GM23338 (cell line): ENCODE measurements around the gene CCDC73. TPM values are rescaled to one million over a fixed set of nuclear protein-coding genes. Genes with fewer than 3 reads are reported as not detected.
A peak's percentile ranks its signal among the peaks of the same experiment; 100 is the strongest.

ENCODE experiments used
- ATAC-seq: fragments of 200-7000 bp; cut with Tn5 transposase; 3 replicates; pipeline ENCODE4 v1.9.1; 2020
- DNase-seq: peaks from one replicate; pipeline ENCODE4 v3.0.0-alpha.2; 2015; ENCODE audit warnings: low spot score
- H2AFZ ChIP-seq: fragments of 200-600 bp; sonication (generic); 2 replicates; pipeline ENCODE4 v1.8.0; 2016; ENCODE audit warnings: antibody characterized with exemption, mild to moderate bottlenecking, moderate library complexity
- H3F3A ChIP-seq: fragments of 200-600 bp; sonication (generic); replicated peaks from 2 replicates; pipeline ENCODE4 v1.8.0; 2017; ENCODE audit warnings: antibody characterized with exemption, mixed run types, low read depth
- H3K27ac ChIP-seq: fragments of 200-600 bp; sonication (generic); 2 replicates; pipeline ENCODE4 v1.6.1; 2016; ENCODE audit warnings: low read depth
- H3K27me3 ChIP-seq: fragments of 200-600 bp; sonication (generic); 2 replicates; pipeline ENCODE4 v1.8.0; 2016; ENCODE audit warnings: mild to moderate bottlenecking, mixed run types, moderate library complexity; ENCODE audit not compliant: insufficient read depth
- H3K36me3 ChIP-seq: fragments of 200-600 bp; sonication (generic); 2 replicates; pipeline ENCODE4 v1.8.0; 2016; ENCODE audit warnings: mild to moderate bottlenecking; ENCODE audit not compliant: insufficient read depth
- H3K4me1 ChIP-seq: fragments of 200-600 bp; sonication (generic); 2 replicates; pipeline ENCODE4 v1.8.0; 2016; ENCODE audit warnings: mild to moderate bottlenecking, moderate library complexity; ENCODE audit not compliant: insufficient read depth
- H3K4me2 ChIP-seq: fragments of 200-600 bp; sonication (generic); 2 replicates; pipeline ENCODE4 v1.7.1; 2017; ENCODE audit warnings: mixed run types
- H3K4me3 ChIP-seq: fragments of 200-600 bp; sonication (generic); 2 replicates; pipeline ENCODE4 v1.6.1; 2016; ENCODE audit warnings: mixed run types
- H3K79me2 ChIP-seq: fragments of 200-600 bp; sonication (generic); replicated peaks from 2 replicates; pipeline ENCODE4 v1.8.0; 2017; ENCODE audit warnings: mild to moderate bottlenecking; ENCODE audit not compliant: insufficient read depth
- H3K9me2 ChIP-seq: fragments of 200-600 bp; sonication (generic); 2 replicates; pipeline ENCODE4 v1.8.0; 2017; ENCODE audit not compliant: insufficient read depth
- H4K20me1 ChIP-seq: fragments of 200-600 bp; sonication (generic); replicated peaks from 2 replicates; pipeline ENCODE4 v1.8.0; 2017; ENCODE audit warnings: mild to moderate bottlenecking; ENCODE audit not compliant: insufficient read depth
- H3K27ac Mint-ChIP-seq: 2 replicates; pipeline ENCODE4 v1.8.0; 2020; ENCODE audit warnings: inconsistent platforms, mild to moderate bottlenecking, moderate library complexity, mixed read lengths
- H3K27me3 Mint-ChIP-seq: 3 replicates; pipeline ENCODE4 v1.8.0; 2022; ENCODE audit warnings: low read depth, mild to moderate bottlenecking, moderate library complexity, mixed read lengths, inconsistent platforms; ENCODE audit not compliant: insufficient read depth, poor library complexity
- H3K36me3 Mint-ChIP-seq: 3 replicates; pipeline ENCODE4 v1.8.0; 2021; ENCODE audit warnings: low read depth, mild to moderate bottlenecking, inconsistent platforms, moderate library complexity, mixed read lengths
- H3K4me1 Mint-ChIP-seq: 3 replicates; pipeline ENCODE4 v1.8.0; 2020; ENCODE audit warnings: mild to moderate bottlenecking, inconsistent platforms, mixed read lengths
- H3K4me3 Mint-ChIP-seq: 3 replicates; pipeline ENCODE4 v1.8.0; 2021; ENCODE audit warnings: moderate library complexity, mild to moderate bottlenecking, inconsistent platforms, mixed read lengths
- H3K9me3 Mint-ChIP-seq: 3 replicates; pipeline ENCODE4 v1.8.0; 2020; ENCODE audit warnings: moderate library complexity, mild to moderate bottlenecking, inconsistent platforms, mixed read lengths
- CREB1 ChIP-seq: fragments of 250-450 bp; sonication (Bioruptor Pico); IDR thresholded peaks from 2 replicates; pipeline ENCODE4 v1.5.0; 2020; ENCODE audit warnings: low read depth, mild to moderate bottlenecking, moderate library complexity
- EZH2 ChIP-seq: fragments of 200-600 bp; sonication (generic); IDR thresholded peaks from one replicate; pipeline ENCODE4 v1.8.0; 2017; ENCODE audit warnings: antibody characterized with exemption, mild to moderate bottlenecking, low read depth; ENCODE audit not compliant: unreplicated experiment
- EZH2phosphoT487 ChIP-seq: fragments of 200-600 bp; sonication (generic); IDR thresholded peaks from one replicate; pipeline ENCODE4 v1.8.1; 2018; ENCODE audit warnings: antibody characterized with exemption; ENCODE audit not compliant: unreplicated experiment
- JUNB ChIP-seq: IDR thresholded peaks from one replicate; pipeline ENCODE4 v1.6.1; 2016; ENCODE audit warnings: antibody characterized with exemption; ENCODE audit not compliant: unreplicated experiment
- STAT1 ChIP-seq: IDR thresholded peaks from one replicate; pipeline ENCODE4 v1.6.1; 2016; ENCODE audit warnings: antibody characterized with exemption; ENCODE audit not compliant: unreplicated experiment
- polyA plus RNA-seq: library from polyadenylated mRNA; unstranded; fragments of >200 nt; fragmentation: Nextera tagmentation; extraction: Ambion mirVana; gene quantifications from 2 replicates; pipeline ENCODE4 v1.2.1, GENCODE V29; 2016
- total RNA-seq: library from RNA; depleted of rRNA; stranded (reverse); fragments of >200 nt; shearing (Covaris generic); gene quantifications from 2 replicates; pipeline ENCODE4 v1.2.3, GENCODE V29; 2014
- TF ChIP-seq, protein P1 (sequence below), 2 experiments: fragments of 200-600 bp in 1 of 2; sonication (generic) in 1 of 2; conservative IDR thresholded peaks; 2 replicates each; pipeline versions ENCODE4 v1.5.1 to v1.6.1; 2016 to 2017; ENCODE audit warnings: antibody characterized with exemption in 2 of 2, low read depth in 2 of 2, mild to moderate bottlenecking in 2 of 2, moderate library complexity in 1 of 2
- TF ChIP-seq, protein P2 (sequence below): IDR thresholded peaks from one replicate; pipeline ENCODE4 v1.6.1; 2018; ENCODE audit warnings: antibody characterized with exemption; ENCODE audit not compliant: unreplicated experiment
- TF ChIP-seq, protein P3 (sequence below): fragments of 250-450 bp; sonication (Bioruptor Pico); IDR thresholded peaks from 2 replicates; pipeline ENCODE4 v1.5.0; 2020; ENCODE audit warnings: mild to moderate bottlenecking, moderate library complexity
- TF ChIP-seq, protein P4 (sequence below): IDR thresholded peaks from 2 replicates; pipeline ENCODE4 v1.6.1; 2016; ENCODE audit warnings: antibody characterized with exemption

Gene CCDC73
- total and polyA plus RNA-seq, 2 experiments from 2014 or later = 0.06 TPM; not detected in 1

DNA sequence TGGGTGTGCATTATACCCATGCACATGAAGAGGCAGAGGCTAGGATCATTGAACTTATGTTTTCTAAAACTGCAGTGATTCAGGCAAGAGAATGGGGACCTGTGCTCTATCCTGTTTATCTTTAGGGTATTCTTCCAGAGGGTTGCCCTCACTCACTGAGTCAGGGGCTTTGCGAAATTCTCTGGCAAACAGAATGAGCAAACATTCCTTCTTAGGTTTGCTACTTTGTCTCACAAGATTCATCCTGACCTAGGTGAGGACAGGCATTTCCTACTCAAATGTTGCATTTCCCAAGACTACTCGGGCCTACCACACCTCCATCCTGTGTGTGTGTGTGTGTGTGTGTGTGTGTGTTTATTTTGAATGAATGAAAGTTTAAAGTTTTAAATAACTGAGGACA lies 213.5 kb downstream of the CCDC73 start (continued):
- TF ChIP-seq, protein P1, sequence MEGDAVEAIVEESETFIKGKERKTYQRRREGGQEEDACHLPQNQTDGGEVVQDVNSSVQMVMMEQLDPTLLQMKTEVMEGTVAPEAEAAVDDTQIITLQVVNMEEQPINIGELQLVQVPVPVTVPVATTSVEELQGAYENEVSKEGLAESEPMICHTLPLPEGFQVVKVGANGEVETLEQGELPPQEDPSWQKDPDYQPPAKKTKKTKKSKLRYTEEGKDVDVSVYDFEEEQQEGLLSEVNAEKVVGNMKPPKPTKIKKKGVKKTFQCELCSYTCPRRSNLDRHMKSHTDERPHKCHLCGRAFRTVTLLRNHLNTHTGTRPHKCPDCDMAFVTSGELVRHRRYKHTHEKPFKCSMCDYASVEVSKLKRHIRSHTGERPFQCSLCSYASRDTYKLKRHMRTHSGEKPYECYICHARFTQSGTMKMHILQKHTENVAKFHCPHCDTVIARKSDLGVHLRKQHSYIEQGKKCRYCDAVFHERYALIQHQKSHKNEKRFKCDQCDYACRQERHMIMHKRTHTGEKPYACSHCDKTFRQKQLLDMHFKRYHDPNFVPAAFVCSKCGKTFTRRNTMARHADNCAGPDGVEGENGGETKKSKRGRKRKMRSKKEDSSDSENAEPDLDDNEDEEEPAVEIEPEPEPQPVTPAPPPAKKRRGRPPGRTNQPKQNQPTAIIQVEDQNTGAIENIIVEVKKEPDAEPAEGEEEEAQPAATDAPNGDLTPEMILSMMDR (conservative IDR thresholded peaks at IDR 0.05; ENCODE audit: low read depth in 2 of 2) = no peak
- TF ChIP-seq EZH2phosphoT487 = no peak
- TF ChIP-seq, protein P2, sequence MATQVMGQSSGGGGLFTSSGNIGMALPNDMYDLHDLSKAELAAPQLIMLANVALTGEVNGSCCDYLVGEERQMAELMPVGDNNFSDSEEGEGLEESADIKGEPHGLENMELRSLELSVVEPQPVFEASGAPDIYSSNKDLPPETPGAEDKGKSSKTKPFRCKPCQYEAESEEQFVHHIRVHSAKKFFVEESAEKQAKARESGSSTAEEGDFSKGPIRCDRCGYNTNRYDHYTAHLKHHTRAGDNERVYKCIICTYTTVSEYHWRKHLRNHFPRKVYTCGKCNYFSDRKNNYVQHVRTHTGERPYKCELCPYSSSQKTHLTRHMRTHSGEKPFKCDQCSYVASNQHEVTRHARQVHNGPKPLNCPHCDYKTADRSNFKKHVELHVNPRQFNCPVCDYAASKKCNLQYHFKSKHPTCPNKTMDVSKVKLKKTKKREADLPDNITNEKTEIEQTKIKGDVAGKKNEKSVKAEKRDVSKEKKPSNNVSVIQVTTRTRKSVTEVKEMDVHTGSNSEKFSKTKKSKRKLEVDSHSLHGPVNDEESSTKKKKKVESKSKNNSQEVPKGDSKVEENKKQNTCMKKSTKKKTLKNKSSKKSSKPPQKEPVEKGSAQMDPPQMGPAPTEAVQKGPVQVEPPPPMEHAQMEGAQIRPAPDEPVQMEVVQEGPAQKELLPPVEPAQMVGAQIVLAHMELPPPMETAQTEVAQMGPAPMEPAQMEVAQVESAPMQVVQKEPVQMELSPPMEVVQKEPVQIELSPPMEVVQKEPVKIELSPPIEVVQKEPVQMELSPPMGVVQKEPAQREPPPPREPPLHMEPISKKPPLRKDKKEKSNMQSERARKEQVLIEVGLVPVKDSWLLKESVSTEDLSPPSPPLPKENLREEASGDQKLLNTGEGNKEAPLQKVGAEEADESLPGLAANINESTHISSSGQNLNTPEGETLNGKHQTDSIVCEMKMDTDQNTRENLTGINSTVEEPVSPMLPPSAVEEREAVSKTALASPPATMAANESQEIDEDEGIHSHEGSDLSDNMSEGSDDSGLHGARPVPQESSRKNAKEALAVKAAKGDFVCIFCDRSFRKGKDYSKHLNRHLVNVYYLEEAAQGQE = no peak
- TF ChIP-seq JUNB = no peak
- TF ChIP-seq CREB1 (CRISPR knock-in tag) = no peak

DNA sequence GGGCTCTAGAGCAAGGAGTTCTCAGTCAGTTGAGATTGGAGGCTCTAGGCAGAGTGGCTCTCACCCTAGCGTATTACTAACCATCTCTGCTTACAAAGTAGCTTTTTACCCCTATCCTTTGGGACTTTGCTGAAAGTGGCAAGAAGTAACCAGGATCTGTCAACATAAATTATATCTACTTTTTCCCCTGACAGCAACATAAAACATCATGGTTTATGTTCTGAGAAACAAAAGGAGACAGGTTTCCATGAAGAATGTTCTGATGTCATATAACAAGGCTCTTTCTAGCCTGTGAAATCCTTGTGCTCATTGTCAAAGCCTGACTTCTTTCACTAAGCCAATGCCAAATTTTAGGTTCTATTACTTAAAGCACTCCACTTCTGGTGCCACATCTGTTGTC lies 218.0 kb downstream of the CCDC73 start:
- Mint-ChIP-seq H3K27ac (no peak overlapping the region), H3K27me3 (peaks cover 5% of the 10 kb centered on the region), H3K4me3 (no peak overlapping the region), H3K36me3 (no peaks in the 10 kb centered on the region; the same call in 2 of the 3 replicates), H3K9me3 (no peaks in the 10 kb centered on the region), H3K4me1 (peaks cover 11% of the 10 kb centered on the region)
- DNase-seq (no peak), ATAC-seq (no peak)
- H3F3A ChIP-seq = no peaks in the 10 kb centered on the region
- peaks cover 3% of the 10 kb centered on the region for H3K4me1 ChIP-seq
- H3K4me2 ChIP-seq = no peak overlapping the region
- TF ChIP-seq, protein P1 (conservative IDR thresholded peaks at IDR 0.05; ENCODE audit: low read depth in 2 of 2) = no peak
- TF ChIP-seq, protein P3, sequence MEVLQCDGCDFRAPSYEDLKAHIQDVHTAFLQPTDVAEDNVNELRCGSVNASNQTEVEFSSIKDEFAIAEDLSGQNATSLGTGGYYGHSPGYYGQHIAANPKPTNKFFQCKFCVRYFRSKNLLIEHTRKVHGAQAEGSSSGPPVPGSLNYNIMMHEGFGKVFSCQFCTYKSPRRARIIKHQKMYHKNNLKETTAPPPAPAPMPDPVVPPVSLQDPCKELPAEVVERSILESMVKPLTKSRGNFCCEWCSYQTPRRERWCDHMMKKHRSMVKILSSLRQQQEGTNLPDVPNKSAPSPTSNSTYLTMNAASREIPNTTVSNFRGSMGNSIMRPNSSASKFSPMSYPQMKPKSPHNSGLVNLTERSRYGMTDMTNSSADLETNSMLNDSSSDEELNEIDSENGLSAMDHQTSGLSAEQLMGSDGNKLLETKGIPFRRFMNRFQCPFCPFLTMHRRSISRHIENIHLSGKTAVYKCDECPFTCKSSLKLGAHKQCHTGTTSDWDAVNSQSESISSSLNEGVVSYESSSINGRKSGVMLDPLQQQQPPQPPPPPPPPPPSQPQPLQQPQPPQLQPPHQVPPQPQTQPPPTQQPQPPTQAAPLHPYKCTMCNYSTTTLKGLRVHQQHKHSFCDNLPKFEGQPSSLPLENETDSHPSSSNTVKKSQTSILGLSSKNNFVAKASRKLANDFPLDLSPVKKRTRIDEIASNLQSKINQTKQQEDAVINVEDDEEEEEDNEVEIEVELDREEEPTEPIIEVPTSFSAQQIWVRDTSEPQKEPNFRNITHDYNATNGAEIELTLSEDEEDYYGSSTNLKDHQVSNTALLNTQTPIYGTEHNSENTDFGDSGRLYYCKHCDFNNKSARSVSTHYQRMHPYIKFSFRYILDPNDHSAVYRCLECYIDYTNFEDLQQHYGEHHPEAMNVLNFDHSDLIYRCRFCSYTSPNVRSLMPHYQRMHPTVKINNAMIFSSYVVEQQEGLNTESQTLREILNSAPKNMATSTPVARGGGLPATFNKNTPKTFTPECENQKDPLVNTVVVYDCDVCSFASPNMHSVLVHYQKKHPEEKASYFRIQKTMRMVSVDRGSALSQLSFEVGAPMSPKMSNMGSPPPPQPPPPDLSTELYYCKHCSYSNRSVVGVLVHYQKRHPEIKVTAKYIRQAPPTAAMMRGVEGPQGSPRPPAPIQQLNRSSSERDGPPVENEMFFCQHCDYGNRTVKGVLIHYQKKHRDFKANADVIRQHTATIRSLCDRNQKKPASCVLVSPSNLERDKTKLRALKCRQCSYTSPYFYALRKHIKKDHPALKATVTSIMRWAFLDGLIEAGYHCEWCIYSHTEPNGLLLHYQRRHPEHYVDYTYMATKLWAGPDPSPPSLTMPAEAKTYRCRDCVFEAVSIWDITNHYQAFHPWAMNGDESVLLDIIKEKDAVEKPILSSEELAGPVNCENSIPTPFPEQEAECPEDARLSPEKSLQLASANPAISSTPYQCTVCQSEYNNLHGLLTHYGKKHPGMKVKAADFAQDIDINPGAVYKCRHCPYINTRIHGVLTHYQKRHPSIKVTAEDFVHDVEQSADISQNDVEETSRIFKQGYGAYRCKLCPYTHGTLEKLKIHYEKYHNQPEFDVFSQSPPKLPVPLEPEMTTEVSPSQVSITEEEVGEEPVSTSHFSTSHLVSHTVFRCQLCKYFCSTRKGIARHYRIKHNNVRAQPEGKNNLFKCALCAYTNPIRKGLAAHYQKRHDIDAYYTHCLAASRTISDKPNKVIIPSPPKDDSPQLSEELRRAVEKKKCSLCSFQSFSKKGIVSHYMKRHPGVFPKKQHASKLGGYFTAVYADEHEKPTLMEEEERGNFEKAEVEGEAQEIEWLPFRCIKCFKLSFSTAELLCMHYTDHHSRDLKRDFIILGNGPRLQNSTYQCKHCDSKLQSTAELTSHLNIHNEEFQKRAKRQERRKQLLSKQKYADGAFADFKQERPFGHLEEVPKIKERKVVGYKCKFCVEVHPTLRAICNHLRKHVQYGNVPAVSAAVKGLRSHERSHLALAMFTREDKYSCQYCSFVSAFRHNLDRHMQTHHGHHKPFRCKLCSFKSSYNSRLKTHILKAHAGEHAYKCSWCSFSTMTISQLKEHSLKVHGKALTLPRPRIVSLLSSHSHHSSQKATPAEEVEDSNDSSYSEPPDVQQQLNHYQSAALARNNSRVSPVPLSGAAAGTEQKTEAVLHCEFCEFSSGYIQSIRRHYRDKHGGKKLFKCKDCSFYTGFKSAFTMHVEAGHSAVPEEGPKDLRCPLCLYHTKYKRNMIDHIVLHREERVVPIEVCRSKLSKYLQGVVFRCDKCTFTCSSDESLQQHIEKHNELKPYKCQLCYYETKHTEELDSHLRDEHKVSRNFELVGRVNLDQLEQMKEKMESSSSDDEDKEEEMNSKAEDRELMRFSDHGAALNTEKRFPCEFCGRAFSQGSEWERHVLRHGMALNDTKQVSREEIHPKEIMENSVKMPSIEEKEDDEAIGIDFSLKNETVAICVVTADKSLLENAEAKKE (CRISPR knock-in tag) = no peak
- TF ChIP-seq, protein P4, sequence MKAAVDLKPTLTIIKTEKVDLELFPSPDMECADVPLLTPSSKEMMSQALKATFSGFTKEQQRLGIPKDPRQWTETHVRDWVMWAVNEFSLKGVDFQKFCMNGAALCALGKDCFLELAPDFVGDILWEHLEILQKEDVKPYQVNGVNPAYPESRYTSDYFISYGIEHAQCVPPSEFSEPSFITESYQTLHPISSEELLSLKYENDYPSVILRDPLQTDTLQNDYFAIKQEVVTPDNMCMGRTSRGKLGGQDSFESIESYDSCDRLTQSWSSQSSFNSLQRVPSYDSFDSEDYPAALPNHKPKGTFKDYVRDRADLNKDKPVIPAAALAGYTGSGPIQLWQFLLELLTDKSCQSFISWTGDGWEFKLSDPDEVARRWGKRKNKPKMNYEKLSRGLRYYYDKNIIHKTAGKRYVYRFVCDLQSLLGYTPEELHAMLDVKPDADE = no peak
- TF ChIP-seq JUNB (no peak), STAT1 (no peak), CREB1 (CRISPR knock-in tag) (no peak), EZH2 (no peak)
- H3K27me3 ChIP-seq = no peaks in the 10 kb centered on the region
- no peaks in the 10 kb centered on the region for H4K20me1 ChIP-seq
- no peak overlapping the region for H3K27ac ChIP-seq
- no peaks in the 10 kb centered on the region for H3K36me3 ChIP-seq
- no peak overlapping the region for H3K4me3 ChIP-seq
- H3K9me2 ChIP-seq = no peaks in the 10 kb centered on the region
- no peaks in the 10 kb centered on the region for H3K79me2 ChIP-seq
- 0 out of 2 replicates have a peak overlapping the region, but pooled peaks have one; percentile 28 for H2AFZ ChIP-seq
